Activated CD8-positive, alpha-beta T cell treated with anti-CD3 and anti-CD28 coated beads, Interleukin-2, amount 10 ng/mL, durations not matched to agents 7 days and 5 days (primary cell): ENCODE data around the gene CLIC3. TPM values are rescaled to one million over a fixed set of nuclear protein-coding genes. Genes with fewer than 3 reads are reported as not detected.
A peak's percentile ranks its signal among the peaks of the same experiment; 100 is the strongest.
"Not testable (repeated sequence)": the region's sequence is repeated elsewhere in the genome, so short reads cannot be mapped to it uniquely, and the experiment has no call there.

Source experiments
- ATAC-seq: fragments of 150-1000 bp; cut with Tn5 transposase; one replicate; pipeline ENCODE4 v1.10.0; 2021; ENCODE audit warnings: moderate library complexity
- CTCF ChIA-PET: fragments of 350-600 bp; sonication (Branson Sonifier 250); formaldehyde crosslinking; loops from one replicate; lab custom pipeline; 2021; ENCODE audit warnings: antibody characterized with exemption; lab: Charles Lee
- POLR2A ChIA-PET: fragments of 350-600 bp; sonication (Branson Sonifier 250); formaldehyde crosslinking; loops from one replicate; lab custom pipeline; 2021; ENCODE audit warnings: antibody characterized with exemption; lab: Charles Lee
- DNase-seq: peaks from one replicate; pipeline ENCODE4 v3.0.0-alpha.2; 2020
- H3K27ac Mint-ChIP-seq: one replicate; pipeline ENCODE4 v1.8.0; 2021; ENCODE audit warnings: mild to moderate bottlenecking, mixed read lengths
- H3K27me3 Mint-ChIP-seq: one replicate; pipeline ENCODE4 v1.8.0; 2021; ENCODE audit warnings: low read depth, mixed read lengths
- H3K36me3 Mint-ChIP-seq: one replicate; pipeline ENCODE4 v1.8.0; 2021; ENCODE audit warnings: low read depth, mixed read lengths
- H3K4me1 Mint-ChIP-seq: one replicate; pipeline ENCODE4 v1.8.0; 2021; ENCODE audit warnings: low read depth, mixed read lengths
- H3K4me3 Mint-ChIP-seq: one replicate; pipeline ENCODE4 v1.8.0; 2021; ENCODE audit warnings: mild to moderate bottlenecking, mixed read lengths
- H3K9me3 Mint-ChIP-seq: one replicate; pipeline ENCODE4 v1.8.0; 2022; ENCODE audit warnings: mixed read lengths; ENCODE audit not compliant: insufficient read depth
- total RNA-seq, 2 experiments: library from RNA; stranded (reverse); gene quantifications; one replicate each; pipeline ENCODE4 v1.2.3, GENCODE V29; 2021

Gene CLIC3
- total RNA-seq, 2 experiments from 2014 or later: 3.6 to 4.8 TPM

DNA sequence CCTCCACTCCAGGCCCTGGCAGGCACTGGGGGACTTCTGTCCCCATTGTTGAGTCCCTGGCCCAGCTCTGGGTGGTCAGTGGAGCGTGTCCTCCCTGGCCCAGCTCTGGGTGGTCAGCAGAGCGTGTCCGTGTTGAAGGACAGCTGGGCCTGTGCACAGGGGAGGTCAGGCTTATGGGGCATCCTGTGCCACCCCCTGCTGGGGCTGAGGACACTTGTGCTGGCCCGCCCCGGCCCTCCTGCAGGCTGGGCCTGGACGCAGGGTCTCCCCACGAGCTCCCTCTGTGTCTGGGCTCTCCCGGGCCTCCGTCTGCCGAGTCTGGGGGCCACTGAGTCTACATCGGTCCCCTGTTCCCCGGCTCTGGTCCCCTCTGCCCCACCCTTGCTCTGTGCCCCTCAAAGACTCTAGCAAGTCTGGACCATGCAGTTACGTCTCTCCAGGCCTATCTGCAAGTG is 11.5 kb upstream of the CLIC3 start:
- Mint-ChIP-seq H3K9me3 (no peaks in the 10 kb centered on the region), H3K36me3 (peaks cover 5% of the 10 kb centered on the region), H3K27me3 (no peaks in the 10 kb centered on the region), H3K27ac (no peak overlapping the region), H3K4me3 (no peak overlapping the region), H3K4me1 (peaks cover 13% of the 10 kb centered on the region)
- DNase-seq (no peak), ATAC-seq (no peak)
- CTCF ChIA-PET: interaction anchor here (1.1 kb wide), 1 partner anchor 21 kb away, joined by 3 read pairs; no protein-coding TSS in a partner anchor
- POLR2A ChIA-PET: no interaction called here

DNA sequence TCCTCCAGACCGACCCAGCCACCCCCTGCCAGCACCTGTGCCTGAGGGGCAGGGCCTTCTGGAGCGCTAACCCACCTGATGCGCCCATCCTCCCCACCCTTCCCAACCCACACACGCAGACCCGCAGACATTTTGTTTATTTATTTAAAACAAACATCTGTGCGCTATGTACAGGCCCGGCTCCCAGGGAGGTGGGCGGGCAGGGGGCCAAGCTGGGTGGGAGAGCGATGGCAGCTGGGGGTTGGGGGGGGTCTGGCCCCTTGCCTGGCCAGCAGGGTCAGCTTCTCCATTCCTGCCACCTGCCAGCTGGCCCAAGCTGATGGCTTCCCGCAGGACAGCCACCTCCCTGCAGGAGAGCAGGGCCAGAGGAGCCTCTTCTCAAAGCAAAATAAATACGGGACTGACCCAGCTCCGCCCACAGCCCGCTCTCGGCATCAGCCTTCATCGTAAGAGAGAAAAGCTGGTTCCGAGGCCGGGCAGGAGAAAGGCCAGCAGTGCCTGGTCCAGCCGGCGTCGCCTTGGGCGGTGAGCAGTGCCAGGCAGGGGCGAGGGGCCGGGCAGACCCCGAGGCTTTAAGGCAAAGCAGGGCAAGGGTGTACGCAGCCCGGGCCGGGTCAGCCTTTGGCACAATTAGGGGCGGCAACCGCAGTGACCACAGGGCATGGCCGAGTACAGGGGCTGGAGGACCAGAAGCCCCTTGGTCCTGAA is 10.9 kb upstream of the CLIC3 start:
- ChIA-PET CTCF (interaction anchor here (1.1 kb wide), 1 partner anchor 22 kb away, joined by 3 read pairs; no protein-coding TSS in a partner anchor), POLR2A (no interaction called here)
- DNase-seq (no peak), ATAC-seq (no peak)
- Mint-ChIP-seq H3K27me3 (no peaks in the 10 kb centered on the region), H3K27ac (no peak overlapping the region), H3K4me1 (peaks cover 13% of the 10 kb centered on the region), H3K36me3 (peaks cover 3% of the 10 kb centered on the region), H3K9me3 (no peaks in the 10 kb centered on the region), H3K4me3 (no peak overlapping the region)

DNA sequence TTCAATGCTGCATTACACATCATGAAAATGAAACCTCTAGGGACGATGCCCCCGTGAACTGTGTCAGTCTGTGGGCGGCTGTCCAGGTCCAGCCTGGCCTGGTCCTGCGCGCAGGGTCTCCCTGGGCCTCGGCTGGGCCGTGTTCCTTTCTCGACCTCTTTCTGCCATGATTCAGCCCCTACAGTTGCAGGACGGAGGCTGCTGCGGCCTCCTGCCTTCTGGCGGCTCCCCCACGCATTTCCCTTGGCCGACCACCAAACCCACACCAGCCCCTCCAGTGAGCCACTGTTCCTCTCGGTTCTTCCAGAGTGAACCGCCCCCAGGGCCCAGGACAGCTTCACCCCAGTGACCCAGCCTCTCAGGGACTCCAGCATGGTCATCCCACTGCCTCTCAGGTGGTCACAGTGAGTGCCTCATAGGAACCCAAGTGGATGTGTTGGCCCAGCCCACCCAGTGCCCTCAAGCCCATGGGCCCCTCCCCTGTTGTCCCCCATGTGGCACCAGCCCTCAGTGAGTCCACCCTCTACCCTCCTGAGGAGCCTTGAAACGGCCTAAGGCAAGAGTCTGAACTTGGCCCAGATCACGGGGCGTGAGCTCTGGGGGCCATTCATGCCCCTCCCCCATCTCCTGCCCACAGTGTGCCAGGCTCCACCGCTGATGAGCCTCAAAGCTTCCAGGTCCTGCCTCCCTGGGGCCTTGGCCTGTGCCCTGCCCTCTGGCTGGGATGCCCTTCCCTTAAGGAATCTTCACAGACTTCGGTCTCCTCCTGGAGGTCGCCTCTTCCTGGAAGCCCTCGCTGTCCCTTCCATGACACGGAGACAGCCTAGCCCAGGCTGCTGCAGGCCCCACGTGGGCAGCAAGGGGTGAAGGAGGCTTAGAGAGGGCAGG is 10.0 kb upstream of the CLIC3 start:
- Mint-ChIP-seq H3K4me3 (no peak overlapping the region), H3K27ac (peak overlapping the region; percentile 39), H3K27me3 (no peaks in the 10 kb centered on the region), H3K36me3 (peaks cover 2% of the 10 kb centered on the region), H3K4me1 (peaks cover 14% of the 10 kb centered on the region), H3K9me3 (no peaks in the 10 kb centered on the region)
- ChIA-PET POLR2A (no interaction called here), CTCF (interaction anchor here (1.6 to 5.0 kb wide), 3 partner anchors 22 to 29 kb away, joined by 3 to 25 read pairs (median 13); partner anchors contain the start of genes ABCA2 and FUT7)
- DNase-seq: no peak
- no peak for ATAC-seq

DNA sequence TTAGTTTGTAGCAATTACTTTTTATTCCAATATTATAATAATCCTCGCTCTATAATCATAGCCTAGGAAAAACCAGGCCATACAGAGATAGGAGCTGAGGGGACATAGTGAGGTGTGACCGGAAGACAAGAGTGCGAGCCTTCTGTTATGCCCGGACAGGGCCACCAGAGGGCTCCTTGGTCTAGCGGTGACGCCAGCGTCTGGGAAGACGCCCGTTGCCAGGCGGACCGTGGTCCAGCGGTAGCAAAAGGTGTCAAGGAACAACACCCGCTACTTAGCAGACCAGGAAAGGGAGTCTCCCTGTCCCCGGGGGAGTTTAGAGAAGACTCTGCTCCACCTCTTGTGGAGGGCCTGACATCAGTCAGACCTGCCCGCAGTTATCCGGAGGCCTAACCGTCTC is 7.9 kb upstream of the CLIC3 start:
- ATAC-seq, H3K27ac Mint-ChIP-seq, H3K9me3 Mint-ChIP-seq, POLR2A ChIA-PET, H3K27me3 Mint-ChIP-seq, DNase-seq, H3K4me3 Mint-ChIP-seq, H3K36me3 Mint-ChIP-seq: not testable (repeated sequence)
- CTCF ChIA-PET: interaction anchor here (1.0 to 5.0 kb wide), 5 partner anchors 12 to 31 kb away, joined by 3 to 25 read pairs (median 3); partner anchors contain the start of genes ABCA2, FUT7 and PAXX
- H3K4me1 Mint-ChIP-seq: peaks cover 33% of the 10 kb centered on the region

DNA sequence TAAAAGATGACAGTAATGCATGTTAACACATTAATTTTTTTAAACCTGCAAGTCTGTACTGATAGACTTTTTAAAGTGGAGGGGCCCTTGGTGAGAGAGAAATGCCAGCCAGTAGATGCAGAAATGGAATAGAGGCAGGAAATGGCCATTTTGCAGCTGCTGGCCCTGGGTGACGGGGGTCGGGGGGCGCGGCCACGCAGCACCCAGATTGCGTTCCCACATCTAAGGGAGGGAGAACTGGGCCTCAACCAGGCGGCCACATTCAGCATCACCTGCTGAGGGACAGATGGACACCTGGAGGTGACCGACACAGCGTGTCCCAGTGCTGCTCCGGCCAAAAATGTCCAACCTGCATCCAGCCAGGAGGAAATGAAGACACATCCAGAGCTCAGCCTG is 6.3 kb upstream of the CLIC3 start:
- ChIA-PET CTCF (interaction anchor here (1.5 to 5.0 kb wide), 3 partner anchors 26 to 214 kb away, joined by 4 to 25 read pairs (median 19); partner anchors contain the start of gene ABCA2), POLR2A (no interaction called here)
- ATAC-seq (no peak), DNase-seq (no peak)
- Mint-ChIP-seq H3K9me3 (no peaks in the 10 kb centered on the region), H3K4me3 (no peak overlapping the region), H3K27ac (no peak overlapping the region), H3K4me1 (peaks cover 49% of the 10 kb centered on the region), H3K27me3 (no peaks in the 10 kb centered on the region), H3K36me3 (no peaks in the 10 kb centered on the region)

DNA sequence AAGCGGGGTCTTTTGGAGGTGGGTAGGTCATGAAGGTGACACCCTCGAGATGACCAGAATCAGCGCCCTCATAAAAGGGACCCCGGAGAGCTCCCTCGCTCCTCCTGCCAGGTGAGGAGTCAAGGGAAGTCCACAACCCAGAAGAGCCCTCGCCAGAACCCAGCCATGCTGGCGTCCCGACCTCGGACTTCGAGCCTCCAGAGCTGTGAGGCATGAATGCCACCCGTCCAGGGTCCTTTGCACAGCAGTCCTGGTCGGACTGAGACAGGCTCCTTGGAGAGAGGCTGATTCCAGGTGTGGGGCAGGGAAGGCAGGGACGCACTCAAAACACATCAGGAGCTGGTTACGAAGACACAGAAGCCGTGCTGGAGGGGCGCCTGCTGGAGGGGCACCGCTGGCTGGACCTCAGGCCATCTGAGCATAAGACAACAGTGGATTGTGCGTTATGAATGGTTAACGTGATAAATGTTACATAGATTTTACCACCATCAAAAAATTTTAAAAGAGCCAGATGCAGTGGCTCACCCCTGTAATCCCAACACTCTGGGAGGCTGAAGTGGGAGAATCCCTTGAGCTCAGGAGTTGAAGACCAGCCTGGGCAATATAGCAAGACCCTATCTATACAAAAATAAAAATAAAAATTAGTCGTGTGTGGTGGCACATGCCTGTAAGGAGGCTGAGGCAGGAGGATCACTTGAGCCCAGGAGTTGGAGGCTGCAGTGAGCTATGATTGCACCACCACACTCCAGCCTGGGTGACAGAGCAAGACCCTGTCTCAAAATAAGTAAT is 5.7 kb upstream of the CLIC3 start:
- POLR2A ChIA-PET: no interaction called here
- peaks cover 55% of the 10 kb centered on the region for H3K4me1 Mint-ChIP-seq
- no peak overlapping the region for H3K4me3 Mint-ChIP-seq
- no peaks in the 10 kb centered on the region for H3K27me3 Mint-ChIP-seq
- H3K36me3 Mint-ChIP-seq: no peaks in the 10 kb centered on the region
- no peaks in the 10 kb centered on the region for H3K9me3 Mint-ChIP-seq
- CTCF ChIA-PET: interaction anchor here (0.6 to 5.0 kb wide), 4 partner anchors 27 to 1080 kb away, joined by 3 to 25 read pairs (median 12); partner anchors contain the start of gene ABCA2
- no peak for DNase-seq
- no peak overlapping the region for H3K27ac Mint-ChIP-seq
- ATAC-seq: no peak

DNA sequence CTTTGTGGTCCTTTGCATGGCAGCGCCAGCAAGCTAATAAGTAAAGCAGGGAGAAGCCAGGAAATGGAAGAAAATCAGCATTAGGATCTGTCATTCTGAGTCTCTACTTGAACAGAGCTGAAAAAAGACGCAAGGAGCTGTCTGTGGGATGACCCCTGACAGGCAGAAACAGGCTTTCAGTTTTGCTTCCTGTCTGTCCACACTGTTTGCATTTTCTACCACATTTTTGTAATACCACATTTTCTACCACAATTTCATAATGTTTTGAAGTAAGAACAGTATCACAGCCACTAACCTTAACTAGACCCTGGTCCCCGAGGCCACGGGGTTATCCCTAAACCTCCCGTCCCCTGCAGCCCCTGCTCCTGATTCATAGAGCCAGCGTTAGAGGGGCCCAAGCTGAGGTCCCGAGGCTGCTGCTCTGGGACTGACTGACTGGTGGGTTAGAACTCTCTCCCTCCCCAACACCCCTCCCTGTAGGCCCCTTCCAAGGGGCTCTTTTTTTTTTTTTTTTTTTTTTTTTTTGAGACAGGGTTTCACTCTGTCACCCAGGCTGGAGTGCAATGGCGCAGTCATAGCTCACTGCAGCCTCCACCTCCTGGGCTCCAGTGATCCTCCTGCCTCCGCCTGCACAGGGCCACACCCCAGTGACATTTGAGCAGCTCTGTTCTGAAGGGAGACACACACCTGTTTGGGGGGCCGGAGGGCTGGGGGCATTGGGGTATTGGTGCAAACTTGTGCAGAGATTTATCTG is 4.0 kb upstream of the CLIC3 start:
- H3K4me1 Mint-ChIP-seq: peaks cover 60% of the 10 kb centered on the region
- ATAC-seq (peak; percentile 54), DNase-seq (peak; percentile 70)
- ChIA-PET POLR2A (interaction anchor here (0.6 to 1.3 kb wide), 6 partner anchors 9 to 320 kb away, joined by 3 to 5 read pairs (median 3); partner anchors contain the start of gene TUBB4B), CTCF (interaction anchor here (0.7 to 5.8 kb wide), 12 partner anchors 9 to 273 kb away, joined by 3 to 43 read pairs (median 4); partner anchors contain the start of genes ABCA2 and PAXX)
- H3K9me3 Mint-ChIP-seq: no peaks in the 10 kb centered on the region
- peak overlapping the region; percentile 55 for H3K4me3 Mint-ChIP-seq
- no peaks in the 10 kb centered on the region for H3K36me3 Mint-ChIP-seq
- H3K27me3 Mint-ChIP-seq: no peaks in the 10 kb centered on the region
- peak overlapping the region; percentile 86 for H3K27ac Mint-ChIP-seq

DNA sequence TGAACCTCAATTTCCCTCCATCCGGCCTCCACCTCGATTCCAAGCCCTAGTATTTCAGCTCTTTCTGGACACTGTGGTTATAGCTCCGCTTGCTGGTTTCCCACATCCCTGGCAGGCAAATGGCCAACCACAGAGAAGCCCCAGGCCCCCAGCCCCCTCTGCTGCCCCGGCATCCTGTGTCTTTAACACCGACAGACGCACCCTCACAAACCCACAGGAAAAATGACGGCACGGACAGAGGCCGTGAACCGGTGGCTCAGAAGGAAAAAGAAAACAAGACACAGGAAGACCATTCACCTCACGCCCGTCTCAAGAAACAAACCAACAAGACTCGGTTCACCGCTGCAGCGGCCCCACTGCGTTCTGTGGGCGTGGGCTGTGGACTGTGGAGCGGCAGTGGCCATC is 1.5 kb upstream of the CLIC3 start:
- ATAC-seq (no peak), DNase-seq (peak; percentile 65)
- CTCF ChIA-PET: interaction anchor here (1.1 to 5.8 kb wide), 3 partner anchors 31 to 156 kb away, joined by 3 to 43 read pairs (median 7); partner anchors contain the start of gene AJM1
- no peaks in the 10 kb centered on the region for H3K27me3 Mint-ChIP-seq
- H3K36me3 Mint-ChIP-seq: peaks cover 10% of the 10 kb centered on the region
- peak overlapping the region; percentile 50 for H3K4me3 Mint-ChIP-seq
- POLR2A ChIA-PET: no interaction called here
- peaks cover 69% of the 10 kb centered on the region for H3K4me1 Mint-ChIP-seq
- no peaks in the 10 kb centered on the region for H3K9me3 Mint-ChIP-seq
- peak overlapping the region; percentile 87 for H3K27ac Mint-ChIP-seq

DNA sequence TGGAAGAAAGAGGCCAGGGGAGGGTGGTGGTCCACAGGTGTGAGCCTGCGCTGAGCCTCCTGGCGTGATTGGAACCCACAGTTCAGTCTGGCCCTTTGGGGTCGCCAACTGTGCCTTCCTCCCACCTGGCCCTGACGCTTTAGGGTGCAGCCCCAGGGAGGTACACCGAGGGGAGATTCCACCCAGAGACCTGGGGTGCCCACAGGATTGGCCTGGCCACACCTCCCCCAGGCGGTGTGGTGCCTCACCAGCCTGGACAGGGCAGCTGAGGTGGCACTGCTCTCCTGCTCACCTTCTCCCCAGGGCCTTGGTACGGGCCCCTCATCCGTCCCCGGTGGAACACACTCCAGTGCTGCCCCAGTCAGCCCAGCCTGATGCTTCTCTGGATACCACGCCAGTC is 1.0 kb upstream of the CLIC3 start:
- ChIA-PET CTCF (interaction anchor here (1.1 to 5.8 kb wide), 3 partner anchors 32 to 155 kb away, joined by 3 to 43 read pairs (median 7); partner anchors contain the start of gene AJM1), POLR2A (no interaction called here)
- H3K4me3 Mint-ChIP-seq: peak overlapping the region; percentile 50
- H3K27ac Mint-ChIP-seq: peak overlapping the region; percentile 87
- no peaks in the 10 kb centered on the region for H3K9me3 Mint-ChIP-seq
- peaks cover 69% of the 10 kb centered on the region for H3K4me1 Mint-ChIP-seq
- H3K36me3 Mint-ChIP-seq: peaks cover 10% of the 10 kb centered on the region
- ATAC-seq (no peak), DNase-seq (no peak)
- H3K27me3 Mint-ChIP-seq: no peaks in the 10 kb centered on the region

DNA sequence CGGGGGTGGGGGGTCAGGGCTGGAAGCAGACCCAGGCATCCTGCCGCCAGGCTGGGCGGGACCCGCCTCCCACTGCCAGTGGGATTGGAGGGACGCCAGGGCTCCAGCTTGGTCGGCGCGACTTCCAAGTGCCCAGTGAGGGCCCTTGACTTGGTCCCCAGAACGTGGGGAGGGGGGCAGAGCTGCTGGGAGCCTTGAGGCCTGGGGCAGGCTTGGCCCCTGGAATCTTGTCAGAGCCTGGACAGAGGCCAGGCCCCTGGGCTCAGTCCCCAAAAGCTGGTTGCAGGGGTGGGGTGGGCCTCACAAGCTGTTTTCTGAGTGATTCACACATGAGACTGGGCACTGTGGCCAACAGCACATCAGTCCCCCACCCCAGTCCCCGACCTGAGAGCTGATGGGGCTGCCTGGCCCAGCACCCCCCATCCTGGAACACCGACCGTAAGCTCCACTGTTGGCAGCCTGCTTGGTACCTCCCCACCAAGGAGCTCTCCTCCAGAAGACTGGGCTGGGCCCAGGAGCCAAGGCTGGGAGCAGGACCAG is 526 bp downstream of the CLIC3 start:
- CTCF ChIA-PET: interaction anchor here (0.8 to 5.8 kb wide), 7 partner anchors 32 to 203 kb away, joined by 3 to 43 read pairs (median 6); partner anchors contain the start of genes ABCA2, AJM1 and NPDC1
- no peak for DNase-seq
- ATAC-seq: no peak
- POLR2A ChIA-PET: interaction anchor here (0.5 to 1.0 kb wide), 2 partner anchors 86 to 206 kb away, joined by 3 read pairs; no protein-coding TSS in a partner anchor
- H3K27ac Mint-ChIP-seq: peak overlapping the region; percentile 87
- H3K4me1 Mint-ChIP-seq: peaks cover 70% of the 10 kb centered on the region
- H3K4me3 Mint-ChIP-seq: peak overlapping the region; percentile 46
- peaks cover 10% of the 10 kb centered on the region for H3K36me3 Mint-ChIP-seq
- H3K27me3 Mint-ChIP-seq: no peaks in the 10 kb centered on the region
- H3K9me3 Mint-ChIP-seq: no peaks in the 10 kb centered on the region
